NOMO-1 treated with DMSO at 0.1 percent for 48 hours (cell line): Measurements from ENCODE around the gene ACSF2.
A peak's percentile ranks its signal among the peaks of the same experiment; 100 is the strongest.
"Not testable (repeated sequence)": the region's sequence is repeated elsewhere in the genome, so short reads cannot be mapped to it uniquely, and the experiment has no call there.

Experiments
- DNase-seq: peaks from one replicate; lab custom pipeline; 2025; ENCODE audit not compliant: unreplicated experiment; lab: John Stamatoyannopoulos, UW

The ACSF2 gene

DNA sequence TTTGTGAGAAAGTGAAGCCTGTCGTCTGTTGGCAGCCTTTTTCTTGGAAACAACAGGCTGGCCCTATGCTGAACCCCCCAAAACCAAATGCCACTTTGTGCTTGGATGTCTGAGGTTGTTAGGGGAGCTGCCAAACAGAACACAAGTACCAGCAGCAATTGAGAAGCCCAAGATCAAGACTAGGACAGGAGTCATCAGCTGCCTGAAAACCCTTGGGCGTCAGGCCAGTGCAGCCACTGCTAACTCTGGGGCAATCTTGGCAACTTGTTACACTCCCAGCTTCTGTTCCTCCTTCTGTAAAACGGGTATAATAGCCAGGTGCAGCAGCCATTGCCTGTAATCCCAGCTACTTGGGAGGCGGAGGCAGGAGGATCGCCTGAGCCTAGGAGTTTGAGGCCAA lies 19.4 kb upstream of the ACSF2 start:
- DNase-seq, result no peak

DNA sequence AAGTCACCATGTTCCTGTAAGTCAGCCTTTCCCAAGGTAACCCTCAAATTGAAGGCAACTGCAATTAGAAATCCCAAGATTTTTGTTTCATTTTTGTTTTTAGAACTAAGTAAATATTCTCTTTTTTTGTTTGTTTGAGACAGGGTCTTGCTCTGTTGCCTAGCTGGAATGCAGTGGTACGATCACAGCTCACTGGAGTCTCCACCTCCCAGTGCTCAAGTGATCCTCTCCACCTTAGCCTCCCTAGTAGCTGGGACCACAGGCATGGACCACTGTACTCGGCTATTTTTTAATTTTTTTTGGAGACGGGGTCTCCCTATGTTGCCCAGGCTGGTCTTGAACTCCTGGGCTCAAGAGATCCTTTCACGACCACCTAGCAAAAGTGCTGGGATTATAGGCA lies 18.1 kb upstream of the ACSF2 start:
- no peak for DNase-seq

DNA sequence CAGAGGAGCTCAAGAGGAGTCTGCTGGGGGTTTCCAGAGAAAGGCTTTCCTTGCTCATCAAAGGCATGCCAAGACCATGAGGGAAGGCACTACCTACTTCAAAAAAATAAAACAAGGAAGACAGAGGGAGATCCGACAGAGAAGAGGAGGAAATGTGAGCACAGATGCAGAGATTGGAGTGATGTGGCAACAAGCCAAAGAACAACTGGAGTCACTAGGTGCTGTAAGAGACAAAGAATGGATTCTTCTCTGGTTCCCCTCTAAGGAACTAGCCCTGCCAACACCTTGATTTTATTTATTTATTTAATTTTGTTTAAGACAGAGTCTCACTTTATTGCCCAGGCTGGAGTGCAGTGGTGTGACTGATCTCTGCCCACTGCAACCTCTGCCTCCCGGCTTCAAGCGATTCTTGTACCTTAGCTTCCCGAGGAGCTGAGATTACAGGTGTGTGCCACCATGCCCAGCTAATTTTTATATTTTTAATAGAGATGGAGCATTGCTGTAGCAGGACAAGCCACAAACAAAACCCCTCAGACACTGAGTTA lies 13.8 kb upstream of the ACSF2 start:
- DNase-seq, result no peak

DNA sequence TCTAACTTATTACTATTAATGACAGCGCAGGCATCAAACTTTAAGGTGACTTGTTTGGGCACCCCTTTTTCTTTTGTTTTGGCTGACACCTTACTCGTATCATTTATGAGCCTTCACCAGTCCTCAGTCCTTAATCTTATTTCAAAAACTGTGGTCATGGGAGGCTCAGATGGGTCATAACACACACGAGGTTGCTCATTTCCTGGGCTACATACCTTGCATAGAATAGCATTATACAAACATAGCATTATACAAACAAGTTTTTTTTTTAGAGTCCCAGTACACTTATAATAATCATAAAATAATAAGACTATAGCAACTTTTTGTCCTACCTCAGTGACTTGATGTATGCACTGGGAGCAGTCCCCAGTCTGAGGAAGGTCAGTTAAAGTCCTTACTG lies 11.2 kb upstream of the ACSF2 start:
- no peak for DNase-seq

DNA sequence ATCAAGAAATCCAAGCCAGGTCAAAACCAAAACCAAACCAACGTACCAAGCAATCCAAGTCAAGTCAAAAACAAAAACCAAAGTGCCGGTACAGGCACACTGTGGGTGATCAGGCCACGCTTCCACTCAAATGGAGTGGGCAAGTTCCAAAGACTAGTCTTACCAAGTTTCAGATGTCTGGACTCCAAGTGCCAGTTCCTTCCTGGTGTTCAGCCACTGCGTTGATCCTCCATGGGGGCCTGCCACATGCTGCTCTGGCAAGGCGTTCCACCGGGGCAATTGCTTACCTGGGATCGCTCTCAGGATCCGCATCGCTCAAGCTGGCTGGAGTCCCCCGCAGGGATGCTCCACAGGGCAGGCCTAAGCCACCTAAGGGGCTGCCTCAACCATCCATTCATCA lies 6.4 kb upstream of the ACSF2 start:
- not testable (repeated sequence) for DNase-seq

DNA sequence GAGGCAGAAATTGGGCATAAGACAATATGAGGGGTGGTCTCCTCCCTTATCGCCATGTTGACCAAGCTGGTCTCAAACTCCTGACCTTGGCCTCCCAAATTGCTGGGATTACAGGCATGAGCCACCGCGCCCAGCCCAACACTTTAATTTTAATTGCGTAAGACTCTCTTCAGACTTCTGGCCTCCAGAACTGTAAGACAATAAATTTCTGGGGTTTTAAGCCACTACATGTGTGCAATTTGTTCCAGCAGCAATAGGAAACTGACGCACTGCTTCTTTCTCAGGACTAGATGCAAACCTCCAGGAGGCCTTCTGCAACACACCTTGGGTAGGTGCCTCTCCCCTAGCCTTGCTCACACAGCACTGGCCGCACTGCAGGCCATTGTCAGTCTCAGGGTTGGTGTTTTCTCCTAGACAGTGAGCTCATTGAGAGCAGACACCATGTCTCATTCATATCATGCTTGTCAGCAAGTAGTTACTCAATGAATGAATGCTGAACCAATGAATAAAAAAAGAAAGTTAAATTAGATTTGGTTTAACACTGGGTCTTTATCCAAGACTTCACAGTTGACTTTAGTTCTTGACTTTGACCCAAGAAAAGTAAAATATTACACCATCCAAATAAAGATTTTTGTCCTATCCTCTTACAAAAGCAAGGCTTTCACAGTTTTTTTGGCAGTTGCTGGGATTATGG lies 5.5 kb upstream of the ACSF2 start:
- DNase-seq, result peak; percentile 66

DNA sequence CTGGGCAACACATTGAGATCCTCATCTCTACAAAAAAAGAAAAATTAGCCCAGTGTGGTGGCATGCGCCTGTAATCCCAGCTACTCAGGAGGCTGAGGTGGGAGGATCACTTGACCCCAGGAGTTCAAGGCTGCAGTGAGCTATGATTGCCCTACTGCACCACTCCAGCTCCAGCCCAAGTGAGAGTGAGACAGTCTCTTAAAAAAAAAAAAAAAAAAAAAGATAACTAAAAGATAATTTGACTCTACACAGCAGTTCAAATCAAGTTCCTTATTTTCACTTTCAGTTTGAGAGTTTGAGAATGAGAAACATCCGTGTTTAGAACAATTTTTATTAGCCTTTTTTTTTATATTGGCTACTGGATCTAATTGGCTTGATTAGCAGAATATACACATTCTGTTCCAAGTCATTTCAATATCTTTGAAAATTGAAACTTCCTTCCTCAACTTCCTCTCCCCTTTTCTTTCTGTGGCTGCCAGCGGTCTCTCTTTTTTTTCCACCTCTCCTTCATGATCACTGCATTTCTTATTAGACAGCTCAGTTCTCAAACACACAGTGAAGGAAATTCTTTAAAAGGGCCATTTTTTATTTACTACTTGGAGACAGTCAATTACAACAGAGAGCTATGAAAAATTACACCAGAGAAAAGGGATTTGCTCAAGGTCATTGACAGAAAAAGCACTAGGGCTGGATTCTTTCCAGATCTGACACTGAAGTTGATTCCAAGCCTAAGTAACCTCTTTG lies 4.5 kb upstream of the ACSF2 start:
- peak; percentile 70 for DNase-seq

DNA sequence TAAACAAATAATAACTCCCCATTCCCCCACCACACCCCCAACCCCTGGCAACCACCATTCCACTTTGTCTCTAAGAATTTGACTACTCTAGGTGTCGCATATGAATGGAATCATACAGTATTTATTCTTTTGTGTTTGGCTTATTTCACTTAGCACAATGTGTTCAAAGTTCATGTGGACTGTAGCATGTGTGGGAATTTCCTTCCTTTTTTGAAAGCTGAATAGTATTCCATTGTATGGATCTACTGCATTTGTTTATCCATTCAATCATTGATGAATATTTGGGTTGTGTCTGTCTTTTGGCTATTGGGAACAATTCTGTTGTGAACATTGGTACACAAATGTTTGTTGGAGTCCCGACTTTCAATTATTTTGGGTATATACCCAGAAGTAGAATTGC lies 3.3 kb upstream of the ACSF2 start:
- no peak for DNase-seq

DNA sequence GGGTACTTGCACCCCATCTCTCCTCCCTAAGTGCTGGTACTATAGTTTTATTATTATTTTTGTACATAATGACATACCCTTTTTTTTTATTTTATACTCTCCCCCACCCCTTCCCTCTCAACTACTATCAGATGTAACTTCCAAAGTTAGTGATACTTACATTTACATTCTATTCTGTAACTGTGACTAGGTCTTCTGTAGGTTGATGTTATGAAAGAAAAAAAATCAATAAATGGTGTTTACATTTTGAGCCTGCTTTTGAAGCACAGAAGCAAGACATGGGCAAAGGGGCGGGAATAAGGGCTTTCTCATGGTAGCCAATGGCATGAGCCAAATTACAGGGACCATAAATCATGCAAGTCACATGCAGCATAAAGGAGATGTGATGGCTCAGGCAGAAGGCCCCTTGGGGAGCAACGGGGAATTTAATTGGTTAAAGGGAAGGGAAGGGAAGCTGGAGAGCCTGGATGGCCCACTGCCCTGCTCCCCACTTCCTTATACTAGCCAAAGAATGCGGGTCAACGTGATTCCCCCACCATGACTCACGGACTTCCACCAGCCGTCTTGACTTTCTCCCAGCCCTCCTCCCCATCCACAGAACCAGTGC lies 2.4 kb upstream of the ACSF2 start:
- DNase-seq, result peak; percentile 60

DNA sequence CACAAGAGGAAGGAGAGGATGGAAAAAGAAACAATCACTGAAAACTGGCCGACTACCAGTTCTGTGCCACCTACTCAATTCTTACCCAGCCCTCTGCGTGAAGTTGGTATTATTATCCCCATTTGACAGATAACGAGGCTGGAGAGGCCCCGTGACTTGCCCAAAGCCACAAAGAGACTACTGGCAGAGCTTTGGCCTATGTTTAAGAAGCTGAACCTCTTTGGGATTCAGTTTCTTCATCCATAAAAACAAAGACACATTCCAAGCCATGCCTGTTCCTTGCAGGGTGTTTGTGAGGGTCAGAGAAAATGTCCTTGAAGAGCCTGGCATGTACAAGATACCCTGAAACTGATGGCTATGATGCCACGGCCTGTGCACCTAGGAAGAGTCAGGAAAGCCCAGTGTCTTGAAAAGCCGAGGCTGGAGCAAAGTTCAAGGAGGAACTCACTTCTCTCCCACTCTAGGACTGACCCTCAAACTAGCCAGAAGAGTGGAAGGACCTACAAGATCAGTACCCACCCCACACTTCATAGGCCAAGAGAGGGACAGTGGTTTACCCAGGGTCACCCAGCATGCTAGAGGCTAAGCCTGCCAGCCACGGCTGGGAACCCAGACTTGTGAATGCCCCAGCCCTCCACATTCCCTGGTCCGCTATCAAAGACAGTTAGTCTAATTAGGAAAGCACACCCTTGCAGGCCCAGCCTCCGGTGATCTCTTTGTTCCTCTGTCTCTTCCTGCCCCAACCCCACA lies 1.6 kb upstream of the ACSF2 start:
- DNase-seq, result no peak

DNA sequence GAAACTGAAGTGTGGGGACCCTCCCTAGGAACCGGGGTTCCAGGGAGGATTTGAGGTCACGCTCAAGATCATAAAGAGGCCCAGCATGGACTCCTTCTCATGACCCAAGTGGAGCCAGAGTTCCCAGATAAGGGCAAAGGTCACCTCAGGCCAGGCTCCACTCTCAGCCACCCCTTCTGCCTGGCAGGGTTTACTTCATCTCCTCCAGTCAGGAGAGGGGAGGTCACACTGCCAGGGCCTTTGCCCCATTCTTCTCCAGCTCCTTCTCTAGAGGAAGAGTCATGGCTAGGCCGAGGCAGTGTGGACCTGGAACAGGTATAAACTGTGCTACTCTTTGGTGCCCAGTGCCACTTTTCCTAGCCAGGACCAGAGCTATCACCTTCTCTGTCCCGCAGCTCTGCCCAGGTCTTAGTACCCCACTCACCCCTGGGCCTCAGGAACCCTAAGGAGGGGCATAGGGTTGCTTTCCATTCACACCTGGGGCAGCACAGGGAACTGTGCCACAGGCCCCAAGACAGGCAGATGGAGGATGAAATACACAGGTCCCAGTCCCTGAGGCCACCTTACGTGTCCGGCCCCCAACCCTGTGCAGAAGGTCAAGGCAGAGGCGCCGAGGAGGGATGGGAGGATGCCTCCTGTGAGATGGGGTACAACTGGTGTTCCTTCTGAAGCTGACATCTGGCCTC lies 879 bp upstream of the ACSF2 start:
- DNase-seq, result no peak

DNA sequence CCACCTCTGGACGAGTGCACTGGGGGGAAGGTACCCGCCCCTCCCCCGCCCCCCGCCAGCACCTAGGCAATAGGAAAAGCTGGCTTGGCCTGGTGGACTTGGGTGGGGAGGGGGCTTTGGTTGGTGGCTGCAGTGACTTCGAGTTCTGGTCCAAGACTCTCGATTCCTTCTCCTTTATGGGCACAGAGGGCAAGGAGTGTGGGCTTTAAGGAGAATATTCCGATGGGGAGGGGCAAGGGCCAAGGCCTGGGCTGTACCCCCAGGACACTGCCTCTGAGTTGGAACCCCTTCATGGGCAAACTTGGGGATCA lies 409 bp downstream of the ACSF2 start:
- DNase-seq, result no peak

DNA sequence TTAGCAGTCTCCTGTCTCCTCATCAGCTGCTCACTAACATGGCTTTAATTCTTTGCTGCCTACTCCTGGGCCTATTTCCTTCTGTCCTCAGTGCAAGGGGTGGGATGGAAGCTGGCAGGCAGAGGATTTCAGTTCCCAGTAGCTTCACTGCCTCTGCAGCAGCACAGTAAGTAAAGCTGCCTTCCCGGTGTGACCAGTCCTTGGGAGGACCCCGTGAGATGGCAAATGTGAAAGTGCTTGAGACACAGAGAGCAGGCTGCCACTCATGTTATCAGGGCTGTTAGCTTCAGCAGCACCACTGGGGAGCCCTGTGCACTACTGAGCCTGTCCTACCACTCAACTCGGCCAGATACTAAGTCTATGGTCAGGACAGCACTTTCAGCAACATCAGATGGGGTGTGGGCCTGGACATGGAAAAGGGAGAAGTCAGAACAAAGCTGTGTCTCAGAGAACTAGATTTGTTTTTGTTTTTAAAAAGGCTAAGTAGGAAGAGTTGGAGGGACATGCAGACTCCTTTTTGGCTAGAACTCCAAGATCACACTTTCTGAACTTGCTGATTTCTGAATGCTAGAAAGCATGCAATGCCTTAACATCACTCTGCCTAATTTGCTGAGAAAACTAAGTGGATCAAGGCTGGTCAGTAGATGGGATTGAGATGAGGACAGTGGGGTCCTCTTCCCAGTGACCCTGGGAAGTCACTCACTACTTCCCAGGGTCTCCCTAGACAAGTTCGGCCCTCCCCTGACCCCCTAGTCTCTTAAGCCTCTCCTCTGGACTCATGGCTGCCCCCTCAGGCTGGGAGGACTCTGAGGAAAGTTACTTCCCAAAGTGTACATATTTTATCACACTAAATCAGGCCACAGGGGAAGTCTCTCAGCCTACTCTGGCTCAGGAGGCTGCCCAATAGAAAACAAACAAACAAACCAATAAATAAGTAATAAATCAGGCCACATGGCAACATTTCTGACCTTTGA lies 1.1 kb downstream of the ACSF2 start:
- peak; percentile 33 for DNase-seq

DNA sequence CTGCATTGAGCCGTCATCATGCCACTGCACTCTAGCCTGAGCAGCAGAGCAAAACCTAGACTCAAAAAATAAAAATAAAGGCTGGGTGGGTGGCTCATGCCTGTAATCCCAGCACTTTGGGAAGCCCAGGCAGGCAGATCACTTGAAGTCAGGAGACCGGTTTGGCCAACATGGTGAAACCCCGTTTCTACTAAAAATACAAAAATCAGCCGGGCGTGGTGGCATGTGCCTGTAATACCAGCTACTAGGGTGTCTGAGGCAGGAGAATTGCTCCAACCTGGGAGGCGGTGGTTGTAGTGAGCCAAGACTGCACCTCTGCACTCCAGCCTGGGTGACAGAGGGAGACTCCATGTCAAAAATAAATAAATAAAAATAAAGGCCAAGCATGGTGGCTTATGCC lies 2.1 kb downstream of the ACSF2 start:
- DNase-seq, result not testable (repeated sequence)

DNA sequence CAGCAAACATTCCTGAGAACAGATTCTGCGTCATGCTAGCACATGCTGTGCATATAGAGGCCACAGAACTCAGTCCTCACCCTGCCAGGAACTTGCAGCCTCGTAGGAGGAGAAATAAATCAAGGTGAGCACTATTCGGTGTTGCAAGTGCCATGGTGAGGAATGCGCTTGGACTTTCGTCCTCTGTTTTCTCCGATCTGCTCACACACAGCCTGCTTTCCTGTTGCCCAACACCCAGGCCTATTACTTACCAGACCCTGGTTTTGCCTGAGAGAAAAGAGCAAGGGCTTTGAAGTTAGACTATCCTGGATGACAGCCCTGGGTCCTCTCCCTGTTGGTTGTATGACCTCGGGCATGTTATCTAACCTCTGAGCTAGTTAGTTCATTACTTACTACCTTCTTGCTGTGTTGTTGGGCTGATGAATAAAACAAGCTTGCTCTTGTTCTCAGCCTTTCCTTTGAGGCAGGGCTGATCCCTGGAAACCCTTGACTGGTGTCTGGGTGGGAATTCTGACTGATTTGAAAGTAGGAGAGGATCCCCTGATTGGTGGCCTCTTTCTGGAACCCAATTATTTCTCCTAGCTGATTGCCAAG lies 2.9 kb downstream of the ACSF2 start:
- no peak for DNase-seq

DNA sequence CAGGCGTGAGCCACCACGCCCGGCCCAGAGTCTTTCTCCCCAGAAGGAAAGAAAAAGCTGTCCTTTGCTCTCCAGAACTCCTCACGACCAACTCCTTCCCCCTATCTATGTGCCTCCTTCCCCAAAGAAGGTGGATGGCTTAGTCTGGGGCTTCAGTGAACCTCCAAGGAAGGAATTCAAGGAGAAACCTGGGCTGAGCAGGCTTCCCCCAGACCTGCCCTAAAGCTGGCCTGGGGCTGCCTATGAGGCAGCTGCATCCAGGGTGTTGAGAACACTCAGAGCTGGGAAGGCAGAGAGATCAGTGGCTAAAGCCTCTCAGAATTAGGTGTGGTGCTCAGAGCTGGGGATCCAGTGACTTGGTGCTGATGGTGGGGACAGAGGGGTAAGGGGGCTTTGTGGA lies 3.8 kb downstream of the ACSF2 start:
- DNase-seq, result no peak

DNA sequence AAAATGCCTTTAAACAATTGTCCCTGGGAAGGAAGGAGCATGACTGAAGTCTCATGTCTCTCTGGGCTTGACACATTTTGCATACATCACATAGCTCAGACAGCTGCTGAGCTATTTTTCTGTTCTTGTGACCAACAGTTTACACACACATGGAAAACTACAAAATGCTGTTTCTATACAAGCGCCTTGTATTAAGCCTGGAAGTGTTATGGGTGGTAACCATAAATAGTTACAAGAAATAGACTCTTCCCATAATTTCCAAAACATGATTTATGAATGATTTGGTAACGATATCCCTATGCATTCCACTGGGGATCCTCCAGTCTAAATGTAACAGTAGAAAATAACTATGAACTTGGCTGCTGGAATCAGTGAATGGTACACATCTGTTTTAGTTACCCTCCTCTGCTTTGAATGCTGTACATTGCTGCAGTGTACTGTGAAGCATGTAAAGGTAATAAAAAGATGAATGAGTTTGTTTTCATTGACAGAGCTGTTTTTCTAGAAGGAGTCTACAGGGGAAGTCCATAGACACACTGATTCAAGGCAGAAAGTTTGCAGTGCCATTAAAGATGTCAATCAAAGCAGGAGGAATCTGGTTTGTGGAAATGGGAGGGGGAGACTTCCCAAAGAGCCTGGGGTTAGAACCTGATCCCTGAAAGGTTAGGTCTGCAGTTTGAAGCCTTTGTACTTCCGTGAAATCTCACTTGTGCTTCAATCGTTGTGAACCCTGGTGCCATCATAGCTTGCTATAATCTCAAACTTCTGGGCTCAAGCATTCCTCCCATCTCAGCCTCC lies 5.0 kb downstream of the ACSF2 start:
- no peak for DNase-seq

DNA sequence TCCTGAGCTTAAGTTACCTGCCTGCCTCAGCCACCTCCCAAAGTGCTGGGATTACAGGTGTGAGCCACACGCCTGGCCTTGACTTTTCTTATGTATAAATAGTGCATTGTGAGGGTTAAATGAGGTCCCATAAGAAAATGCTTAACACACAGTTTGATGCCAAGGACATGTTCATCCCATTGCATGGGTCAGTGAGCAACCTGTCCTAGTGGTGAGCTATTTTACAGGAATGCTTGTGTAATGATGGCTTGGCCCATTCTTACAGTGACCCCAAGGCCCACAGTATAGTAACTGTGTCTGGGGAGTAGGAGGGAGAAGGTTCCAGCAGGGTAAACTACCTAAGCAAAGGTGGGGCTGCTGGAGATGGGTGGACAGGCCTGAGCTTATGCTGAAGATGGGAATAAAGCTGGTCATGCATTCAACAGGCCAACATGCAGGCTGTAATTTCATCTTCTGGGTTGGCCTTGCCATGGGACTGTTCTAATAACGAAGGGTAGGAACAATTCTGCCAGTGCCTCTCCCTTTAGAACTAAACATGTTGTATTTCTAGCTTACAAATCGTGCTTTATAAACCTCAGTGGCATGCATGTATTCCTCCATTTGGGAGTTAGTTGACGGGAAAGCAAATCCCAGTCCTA lies 6.2 kb downstream of the ACSF2 start:
- no peak for DNase-seq
